OCI-LY7 (cell line): ENCODE results near the gene CCNG1. TPM values are rescaled to one million over a fixed set of nuclear protein-coding genes. Genes with fewer than 3 reads are reported as not detected.

Source experiments
- BruUV-seq: library from RNA; stranded (reverse); fragments of 400-500 nt; replicated peaks from 2 replicates; lab custom pipeline; 2021; lab: Mats Ljungman, UMichigan
- CTCF ChIA-PET: fragments of 300-600 bp; sonication (Branson Sonifier 250); formaldehyde crosslinking; loops from one replicate; lab custom pipeline; 2022; ENCODE audit warnings: antibody characterized with exemption; ENCODE audit not compliant: unreplicated experiment; lab: Charles Lee
- POLR2A ChIA-PET: fragments of 300-600 bp; sonication (Branson Sonifier 250); formaldehyde crosslinking; loops from one replicate; lab custom pipeline; 2022; ENCODE audit warnings: antibody characterized with exemption; lab: Charles Lee
- DNase-seq: peaks from one replicate; pipeline ENCODE4 v3.0.0-alpha.2; 2015; ENCODE audit warnings: low spot score
- H2AFZ ChIP-seq: fragments of 200-600 bp; sonication (generic), shearing (Covaris generic); 2 replicates; pipeline ENCODE4 v1.6.1; 2014; ENCODE audit warnings: mild to moderate bottlenecking, antibody characterized with exemption, low read length, moderate library complexity
- H3K27ac ChIP-seq: fragments of 200-600 bp; sonication (generic); 2 replicates; pipeline ENCODE4 v1.5.1; 2014; ENCODE audit warnings: mixed run types, low read depth, mild to moderate bottlenecking, moderate library complexity, low read length, inconsistent platforms; ENCODE audit not compliant: poor library complexity, severe bottlenecking
- H3K36me3 ChIP-seq: fragments of 200-600 bp; sonication (generic); 2 replicates; pipeline ENCODE4 v1.6.1; 2014; ENCODE audit warnings: mild to moderate bottlenecking, antibody characterized with exemption, low read length, moderate library complexity, mixed read lengths; ENCODE audit not compliant: insufficient read depth
- H3K4me1 ChIP-seq: fragments of 200-600 bp; sonication (generic); 2 replicates; pipeline ENCODE4 v1.5.1; 2014; ENCODE audit warnings: mild to moderate bottlenecking, low read length; ENCODE audit not compliant: insufficient read depth, poor library complexity, severe bottlenecking
- H3K4me2 ChIP-seq: fragments of 200-600 bp; sonication (generic); 2 replicates; pipeline ENCODE4 v1.6.1; 2014; ENCODE audit warnings: mild to moderate bottlenecking, low read length
- H3K4me3 ChIP-seq: fragments of 200-600 bp; sonication (generic); 2 replicates; pipeline ENCODE4 v1.5.1; 2014; ENCODE audit warnings: mild to moderate bottlenecking, low read depth, low read length; ENCODE audit not compliant: poor library complexity, severe bottlenecking
- H3K79me2 ChIP-seq: fragments of 200-600 bp; sonication (generic); 2 replicates; pipeline ENCODE4 v1.6.1; 2016; ENCODE audit warnings: low read depth, mild to moderate bottlenecking, low read length, moderate library complexity, mixed read lengths; ENCODE audit not compliant: insufficient read depth
- H3K9me2 ChIP-seq: fragments of 200-600 bp; sonication (generic); 2 replicates; pipeline ENCODE4 v1.6.1; 2016; ENCODE audit warnings: mild to moderate bottlenecking, low read length, mixed read lengths; ENCODE audit not compliant: insufficient read depth
- H3K9me3 ChIP-seq: fragments of 200-600 bp; sonication (generic); 2 replicates; pipeline ENCODE4 v1.6.1; 2014; ENCODE audit warnings: mild to moderate bottlenecking, mixed run types, low read length, mixed read lengths
- H4K20me1 ChIP-seq: fragments of 200-600 bp; sonication (generic); 2 replicates; pipeline ENCODE4 v1.6.1; 2014; ENCODE audit warnings: mild to moderate bottlenecking, antibody characterized with exemption, low read length, moderate library complexity, mixed read lengths; ENCODE audit not compliant: insufficient read depth
- EZH2phosphoT487 ChIP-seq: fragments of 200-600 bp; sonication (generic); IDR thresholded peaks from 2 replicates; pipeline ENCODE4 v1.6.1; 2018; ENCODE audit warnings: low read depth, borderline replicate concordance, mild to moderate bottlenecking, mixed run types, antibody characterized with exemption, low read length, moderate library complexity, mixed read lengths
- intact Hi-C: fragments of 100-400 bp; cut with micrococcal nuclease; formaldehyde crosslinking; loops from one replicate; pipeline ENCODE4 v1.10.0; 2022; ENCODE audit not compliant: unreplicated experiment
- total RNA-seq, 2 experiments: library from RNA; depleted of rRNA in 1 of 2; stranded (reverse); fragments of >200 nt in 1 of 2; shearing (Covaris generic) in 1 of 2; gene quantifications; 2 replicates each; pipeline ENCODE4 v1.2.3, GENCODE V29; 2014 to 2022
- TF ChIP-seq, protein P1 (sequence below): fragments of 200-600 bp; sonication (generic); conservative IDR thresholded peaks from 2 replicates; pipeline ENCODE4 v1.5.1; 2014; ENCODE audit warnings: mild to moderate bottlenecking, antibody characterized with exemption, low read length, moderate library complexity, mixed read lengths

CCNG1 gene
- total RNA-seq, 2 experiments from 2014 or later, result 93.5 to 118 TPM

DNA sequence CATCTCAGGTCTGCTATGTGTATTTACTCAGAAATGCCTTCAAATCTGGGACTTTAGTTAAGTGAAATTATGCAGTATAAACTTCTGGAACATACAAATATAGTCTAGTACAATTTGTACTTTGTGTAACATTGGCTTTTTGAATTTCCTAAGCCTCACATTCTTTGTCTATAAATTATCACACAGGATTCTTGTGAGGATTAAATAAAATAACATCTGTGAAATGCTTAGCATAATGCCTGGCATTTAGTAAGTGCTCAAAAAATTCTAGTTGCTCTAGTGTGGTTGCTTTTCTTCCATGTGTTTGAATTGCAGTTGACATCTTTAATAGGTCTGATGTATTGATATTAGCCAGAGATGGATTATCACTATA, 25.7 kb downstream of the CCNG1 start:
- Histone ChIP-seq H2AFZ (no peak overlapping the region; the same call in 1 of the 2 replicates), H3K4me3 (peak overlapping the region; percentile 90), H3K9me3 (no peaks in the 10 kb centered on the region), H3K4me1 (peaks cover 26% of the 10 kb centered on the region), H3K4me2 (peak overlapping the region; percentile 89), H3K79me2 (peaks cover 79% of the 10 kb centered on the region), H3K27ac (peak overlapping the region; percentile 92), H3K9me2 (no peaks in the 10 kb centered on the region), H3K36me3 (peaks cover 59% of the 10 kb centered on the region), H4K20me1 (no peaks in the 10 kb centered on the region)
- no TSS peak for BruUV-seq
- intact Hi-C loops, result no loop called here
- ChIA-PET POLR2A (interaction anchor here (0.7 to 9.6 kb wide), 5 partner anchors 14 to 45 kb away, joined by 3 to 197 read pairs (median 16); partner anchors contain the start of genes CCNG1 and MAT2B), CTCF (no interaction called here)
- no peak for DNase-seq
- no peak for TF ChIP-seq EZH2phosphoT487
- TF ChIP-seq, protein P1, sequence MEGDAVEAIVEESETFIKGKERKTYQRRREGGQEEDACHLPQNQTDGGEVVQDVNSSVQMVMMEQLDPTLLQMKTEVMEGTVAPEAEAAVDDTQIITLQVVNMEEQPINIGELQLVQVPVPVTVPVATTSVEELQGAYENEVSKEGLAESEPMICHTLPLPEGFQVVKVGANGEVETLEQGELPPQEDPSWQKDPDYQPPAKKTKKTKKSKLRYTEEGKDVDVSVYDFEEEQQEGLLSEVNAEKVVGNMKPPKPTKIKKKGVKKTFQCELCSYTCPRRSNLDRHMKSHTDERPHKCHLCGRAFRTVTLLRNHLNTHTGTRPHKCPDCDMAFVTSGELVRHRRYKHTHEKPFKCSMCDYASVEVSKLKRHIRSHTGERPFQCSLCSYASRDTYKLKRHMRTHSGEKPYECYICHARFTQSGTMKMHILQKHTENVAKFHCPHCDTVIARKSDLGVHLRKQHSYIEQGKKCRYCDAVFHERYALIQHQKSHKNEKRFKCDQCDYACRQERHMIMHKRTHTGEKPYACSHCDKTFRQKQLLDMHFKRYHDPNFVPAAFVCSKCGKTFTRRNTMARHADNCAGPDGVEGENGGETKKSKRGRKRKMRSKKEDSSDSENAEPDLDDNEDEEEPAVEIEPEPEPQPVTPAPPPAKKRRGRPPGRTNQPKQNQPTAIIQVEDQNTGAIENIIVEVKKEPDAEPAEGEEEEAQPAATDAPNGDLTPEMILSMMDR, result no peak

DNA sequence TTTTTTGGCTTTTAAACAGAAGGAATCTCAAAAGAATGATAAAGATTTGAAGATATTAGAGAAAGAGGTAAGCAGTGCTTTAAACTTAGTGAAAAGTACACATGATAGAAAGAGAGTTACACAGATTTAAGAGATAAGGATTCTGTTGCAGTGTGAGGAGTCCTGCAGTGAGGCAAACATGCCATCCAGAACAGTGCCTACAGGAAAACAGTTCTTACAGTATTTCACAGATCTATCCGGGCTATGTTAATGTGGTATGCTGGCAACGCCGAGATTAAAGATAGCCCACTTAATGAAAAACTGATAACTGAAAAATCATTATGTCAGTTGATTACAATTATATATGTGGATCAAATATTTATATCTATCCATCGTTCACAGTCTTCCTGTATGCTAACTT, 30.3 kb downstream of the CCNG1 start:
- DNase-seq, result no peak
- POLR2A ChIA-PET, result interaction anchor here (0.5 to 3.7 kb wide), 9 partner anchors 9 to 34 kb away, joined by 3 to 14 read pairs (median 3); no protein-coding TSS in a partner anchor
- Histone ChIP-seq H3K79me2 (peaks cover 46% of the 10 kb centered on the region), H4K20me1 (no peaks in the 10 kb centered on the region), H3K9me3 (no peaks in the 10 kb centered on the region), H3K36me3 (peaks cover 98% of the 10 kb centered on the region), H2AFZ (no peak overlapping the region), H3K27ac (no peak overlapping the region), H3K4me2 (no peak overlapping the region), H3K4me3 (no peak overlapping the region), H3K9me2 (no peaks in the 10 kb centered on the region), H3K4me1 (peaks cover 10% of the 10 kb centered on the region)
- intact Hi-C loops, result loop anchor here (2.0 kb wide), 1 partner anchor 15 kb away; no protein-coding TSS in a partner anchor
- no peak for TF ChIP-seq EZH2phosphoT487
- TF ChIP-seq, protein P1, result no peak
- CTCF ChIA-PET, result interaction anchor here (1.1 kb wide), 1 partner anchor 37 kb away, joined by 3 read pairs; the partner anchor contains the start of gene MAT2B
- no TSS peak for BruUV-seq

DNA sequence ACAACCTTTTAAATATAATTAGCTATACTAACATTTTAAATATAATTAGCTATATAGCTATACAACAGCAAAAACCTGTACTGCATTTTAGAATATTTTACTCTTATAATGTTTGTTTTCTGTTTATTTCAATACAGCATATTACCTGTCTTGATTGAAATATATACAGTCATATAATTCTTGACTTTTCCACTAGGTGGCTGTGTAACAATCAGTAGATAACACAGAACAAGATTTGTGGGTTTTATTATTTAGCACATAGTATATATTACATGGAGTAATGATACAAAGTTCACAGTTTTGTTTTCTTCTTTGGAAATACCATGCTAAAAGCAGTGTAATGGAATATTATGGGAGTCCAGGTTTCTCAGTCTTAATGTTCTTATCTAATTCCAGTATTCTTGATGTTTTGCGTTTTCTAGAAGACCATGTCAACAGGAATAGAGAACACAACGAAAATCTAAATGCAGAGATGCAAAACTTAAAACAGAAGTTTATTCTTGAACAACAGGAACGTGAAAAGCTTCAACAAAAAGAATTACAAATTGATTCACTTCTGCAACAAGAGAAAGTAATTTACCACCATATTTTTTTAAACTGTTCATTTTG, 36.3 kb downstream of the CCNG1 start:
- H3K9me2 ChIP-seq, result no peaks in the 10 kb centered on the region
- DNase-seq, result peak; percentile 21
- H2AFZ ChIP-seq, result no peak overlapping the region
- CTCF ChIA-PET, result no interaction called here
- BruUV-seq, result no TSS peak
- intact Hi-C loops, result no loop called here
- H3K79me2 ChIP-seq, result no peaks in the 10 kb centered on the region
- TF ChIP-seq, protein P1, result peak; percentile 69
- TF ChIP-seq EZH2phosphoT487, result no peak
- H3K4me1 ChIP-seq, result no peaks in the 10 kb centered on the region
- H3K4me2 ChIP-seq, result no peak overlapping the region
- peaks cover 99% of the 10 kb centered on the region for H3K36me3 ChIP-seq
- no peaks in the 10 kb centered on the region for H4K20me1 ChIP-seq
- H3K27ac ChIP-seq, result no peak overlapping the region
- H3K9me3 ChIP-seq, result no peaks in the 10 kb centered on the region
- POLR2A ChIA-PET, result interaction anchor here (0.8 to 3.4 kb wide), 8 partner anchors 9 to 34 kb away, joined by 3 to 21 read pairs (median 5); partner anchors contain the start of genes HMMR and NUDCD2
- no peak overlapping the region for H3K4me3 ChIP-seq
